Left ventricle myocardium inferior (tissue), 1 donor: Measurements from ENCODE around the gene RALGPS1. TPM values are rescaled to one million over a fixed set of nuclear protein-coding genes. Genes with fewer than 3 reads are reported as not detected.

Experiments
- DNase-seq: peaks from one replicate; pipeline ENCODE4 v3.0.0-alpha.2; 2020
- H3K27ac ChIP-seq: fragments of 200-600 bp; replicated peaks from 2 replicates; pipeline ENCODE4 v1.8.0; 2021
- H3K27me3 ChIP-seq: fragments of 200-600 bp; 2 replicates; pipeline ENCODE4 v1.8.0; 2021; ENCODE audit warnings: low read depth
- H3K36me3 ChIP-seq: fragments of 200-600 bp; 2 replicates; pipeline ENCODE4 v1.8.0; 2021
- H3K4me1 ChIP-seq: fragments of 200-600 bp; 2 replicates; pipeline ENCODE4 v1.8.0; 2021
- H3K4me3 ChIP-seq: fragments of 200-600 bp; 2 replicates; pipeline ENCODE4 v1.8.0; 2021; ENCODE audit warnings: mild to moderate bottlenecking, moderate library complexity
- H3K9me3 ChIP-seq: fragments of 200-600 bp; replicated peaks from 2 replicates; pipeline ENCODE4 v1.8.0; 2021
- intact Hi-C: fragments of 100-400 bp; cut with micrococcal nuclease; formaldehyde crosslinking; loops from one replicate; pipeline ENCODE4 v1.11.0; 2022
- total RNA-seq: library from RNA; stranded (reverse); fragmentation: NEBNext Ultra II Directional; extraction: Animal tissue kit (Norgen Biotek cat#: 25700); gene quantifications from one replicate; pipeline ENCODE4 v1.2.1, GENCODE V29; 2021
- TF ChIP-seq, protein P1 (sequence below): fragments of 200-600 bp; IDR thresholded peaks from 2 replicates; pipeline ENCODE4 v1.8.0; 2021; ENCODE audit warnings: antibody characterized with exemption, mild to moderate bottlenecking, borderline replicate concordance
- donor health status: DM: no; HTN: yes; CAD: no; lungs with severe emphysema.

The RALGPS1 gene
- total RNA-seq, 1 donor from 2014 or later = 18.9 TPM

DNA sequence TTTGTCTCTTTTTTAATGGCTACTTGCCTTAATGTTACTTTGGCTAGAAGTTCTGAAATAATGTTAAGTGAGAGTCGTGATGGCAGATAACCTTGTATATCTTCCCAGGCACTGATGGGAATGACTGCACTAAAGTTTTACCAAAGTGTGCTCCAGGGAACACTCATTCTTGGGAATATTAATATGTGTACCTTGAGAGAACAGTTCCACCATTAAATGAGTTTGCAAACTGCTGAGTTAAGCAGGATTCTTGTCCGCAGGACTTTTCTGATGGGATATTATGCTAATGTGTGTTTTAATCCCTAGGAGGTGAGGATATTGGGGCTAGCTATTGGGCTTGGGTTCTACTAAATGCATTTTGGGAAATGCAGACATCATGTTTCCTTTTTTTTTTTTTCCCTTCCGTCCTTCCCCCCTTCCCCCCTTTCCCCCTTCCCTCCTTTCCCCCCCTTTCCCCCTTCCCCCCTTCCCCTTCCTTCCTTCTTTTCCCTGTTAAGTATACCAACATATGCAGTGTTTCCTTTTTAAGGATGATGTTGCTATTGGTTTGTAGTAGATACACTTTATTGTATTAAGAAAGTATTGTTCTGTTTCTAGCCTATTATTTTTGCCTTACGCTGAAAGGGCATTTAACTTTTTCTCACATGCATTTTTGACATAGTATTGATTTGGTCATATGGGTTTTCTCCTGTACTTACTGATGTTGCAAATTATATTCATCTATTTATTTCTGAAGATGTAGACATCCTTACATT lies 38.6 kb upstream of the RALGPS1 start:
- intact Hi-C loops = no loop called here
- Histone ChIP-seq H3K36me3 (peaks cover 19% of the 10 kb centered on the region), H3K27me3 (no peaks in the 10 kb centered on the region), H3K27ac (no peak overlapping the region), H3K4me3 (no peak overlapping the region), H3K9me3 (no peaks in the 10 kb centered on the region), H3K4me1 (peaks cover 29% of the 10 kb centered on the region)
- DNase-seq = no peak
- TF ChIP-seq, protein P1, sequence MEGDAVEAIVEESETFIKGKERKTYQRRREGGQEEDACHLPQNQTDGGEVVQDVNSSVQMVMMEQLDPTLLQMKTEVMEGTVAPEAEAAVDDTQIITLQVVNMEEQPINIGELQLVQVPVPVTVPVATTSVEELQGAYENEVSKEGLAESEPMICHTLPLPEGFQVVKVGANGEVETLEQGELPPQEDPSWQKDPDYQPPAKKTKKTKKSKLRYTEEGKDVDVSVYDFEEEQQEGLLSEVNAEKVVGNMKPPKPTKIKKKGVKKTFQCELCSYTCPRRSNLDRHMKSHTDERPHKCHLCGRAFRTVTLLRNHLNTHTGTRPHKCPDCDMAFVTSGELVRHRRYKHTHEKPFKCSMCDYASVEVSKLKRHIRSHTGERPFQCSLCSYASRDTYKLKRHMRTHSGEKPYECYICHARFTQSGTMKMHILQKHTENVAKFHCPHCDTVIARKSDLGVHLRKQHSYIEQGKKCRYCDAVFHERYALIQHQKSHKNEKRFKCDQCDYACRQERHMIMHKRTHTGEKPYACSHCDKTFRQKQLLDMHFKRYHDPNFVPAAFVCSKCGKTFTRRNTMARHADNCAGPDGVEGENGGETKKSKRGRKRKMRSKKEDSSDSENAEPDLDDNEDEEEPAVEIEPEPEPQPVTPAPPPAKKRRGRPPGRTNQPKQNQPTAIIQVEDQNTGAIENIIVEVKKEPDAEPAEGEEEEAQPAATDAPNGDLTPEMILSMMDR = no peak

DNA sequence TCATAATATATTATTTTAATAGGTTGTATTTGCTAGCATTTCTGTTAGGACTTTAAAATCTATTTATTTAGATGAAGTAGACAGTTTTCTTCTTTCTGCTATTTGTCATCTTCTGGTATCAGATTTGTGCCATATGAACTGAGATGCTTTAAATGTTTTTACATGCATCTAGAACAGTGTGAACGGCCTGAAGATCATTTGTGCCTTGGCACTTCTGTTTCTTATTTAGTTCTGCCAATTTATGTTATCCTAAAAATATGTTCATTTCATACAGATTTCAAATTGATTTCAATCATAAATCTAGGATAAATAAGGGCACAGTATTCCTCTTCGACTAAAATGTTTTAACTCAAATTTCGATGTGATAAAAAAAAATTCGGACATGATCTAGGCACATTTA lies 38.1 kb upstream of the RALGPS1 start:
- Histone ChIP-seq H3K27me3 (no peaks in the 10 kb centered on the region), H3K4me1 (peaks cover 35% of the 10 kb centered on the region), H3K36me3 (peaks cover 25% of the 10 kb centered on the region), H3K27ac (no peak overlapping the region), H3K9me3 (no peaks in the 10 kb centered on the region), H3K4me3 (no peak overlapping the region)
- DNase-seq = no peak
- TF ChIP-seq, protein P1 = no peak
- intact Hi-C loops = no loop called here

DNA sequence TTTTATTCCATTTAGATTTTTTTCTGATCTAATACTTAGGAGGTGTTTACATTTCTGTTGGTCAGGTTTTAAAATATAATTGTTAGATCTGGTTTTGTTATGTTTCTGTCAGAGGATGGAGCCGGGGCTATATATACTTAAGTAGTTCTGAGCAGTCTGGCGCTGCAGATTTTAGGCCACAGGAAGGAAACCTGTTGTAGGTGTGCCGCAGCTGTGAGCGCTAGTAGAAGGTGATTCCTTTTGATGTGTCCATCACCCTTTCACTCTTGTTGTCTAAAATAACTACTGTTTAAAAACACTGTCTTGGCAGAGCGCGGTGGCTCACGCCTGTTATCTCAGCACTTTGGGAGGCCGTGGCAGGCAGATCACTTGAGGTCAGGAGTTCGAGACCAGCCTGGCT lies 37.2 kb upstream of the RALGPS1 start:
- Histone ChIP-seq H3K27ac (no peak overlapping the region), H3K9me3 (no peaks in the 10 kb centered on the region), H3K27me3 (no peaks in the 10 kb centered on the region), H3K4me1 (peaks cover 36% of the 10 kb centered on the region), H3K4me3 (no peak overlapping the region), H3K36me3 (peaks cover 31% of the 10 kb centered on the region)
- TF ChIP-seq, protein P1 = no peak
- intact Hi-C loops = no loop called here
- DNase-seq = no peak

DNA sequence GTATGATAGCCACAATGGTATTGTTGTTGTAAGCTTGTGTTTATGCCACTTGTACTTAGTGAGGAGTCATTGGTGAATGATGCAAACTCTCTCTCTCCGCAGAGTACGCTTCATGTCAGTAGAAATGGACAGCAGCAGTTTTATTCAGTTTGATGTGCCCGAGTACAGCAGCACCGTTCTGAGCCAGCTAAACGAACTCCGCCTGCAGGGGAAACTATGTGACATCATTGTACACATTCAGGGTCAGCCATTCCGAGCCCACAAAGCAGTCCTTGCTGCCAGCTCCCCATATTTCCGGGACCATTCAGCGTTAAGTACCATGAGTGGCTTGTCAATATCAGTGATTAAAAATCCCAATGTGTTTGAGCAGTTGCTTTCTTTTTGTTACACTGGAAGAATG lies 35.3 kb upstream of the RALGPS1 start:
- Histone ChIP-seq H3K27ac (no peak overlapping the region), H3K4me1 (peaks cover 27% of the 10 kb centered on the region), H3K27me3 (no peaks in the 10 kb centered on the region), H3K36me3 (peaks cover 31% of the 10 kb centered on the region), H3K9me3 (no peaks in the 10 kb centered on the region), H3K4me3 (no peak overlapping the region)
- TF ChIP-seq, protein P1 = no peak
- DNase-seq = no peak
- intact Hi-C loops = no loop called here

DNA sequence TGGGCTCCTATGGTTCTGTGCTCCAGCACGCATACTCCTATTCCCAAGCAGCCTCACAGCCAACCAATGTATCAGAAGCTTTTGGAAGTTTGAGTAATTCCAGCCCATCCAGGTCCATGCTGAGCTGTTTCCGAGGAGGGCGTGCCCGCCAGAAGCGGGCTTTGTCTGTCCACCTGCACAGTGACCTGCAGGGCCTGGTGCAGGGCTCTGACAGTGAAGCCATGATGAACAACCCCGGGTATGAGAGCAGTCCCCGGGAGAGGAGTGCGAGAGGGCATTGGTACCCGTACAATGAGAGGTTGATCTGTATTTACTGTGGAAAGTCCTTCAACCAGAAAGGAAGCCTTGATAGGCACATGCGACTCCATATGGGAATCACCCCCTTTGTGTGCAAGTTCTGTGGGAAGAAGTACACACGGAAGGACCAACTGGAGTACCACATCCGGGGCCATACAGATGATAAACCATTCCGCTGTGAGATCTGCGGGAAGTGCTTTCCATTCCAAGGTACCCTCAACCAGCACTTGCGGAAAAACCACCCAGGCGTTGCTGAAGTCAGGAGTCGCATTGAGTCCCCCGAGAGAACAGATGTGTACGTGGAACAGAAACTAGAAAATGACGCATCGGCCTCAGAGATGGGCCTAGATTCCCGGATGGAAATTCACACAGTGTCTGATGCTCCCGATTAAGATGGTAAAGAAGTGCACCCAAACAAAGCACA lies 34.2 kb upstream of the RALGPS1 start:
- Histone ChIP-seq H3K4me3 (no peak overlapping the region), H3K27ac (no peak overlapping the region), H3K4me1 (peaks cover 29% of the 10 kb centered on the region), H3K9me3 (no peaks in the 10 kb centered on the region), H3K36me3 (peaks cover 31% of the 10 kb centered on the region), H3K27me3 (no peaks in the 10 kb centered on the region)
- intact Hi-C loops = no loop called here
- DNase-seq = no peak
- TF ChIP-seq, protein P1 = no peak
